ENCODE measurements around the gene TTK. TPM values are rescaled to one million over a fixed set of nuclear protein-coding genes. Genes with fewer than 3 reads are reported as not detected.
A peak's percentile ranks its signal among the peaks of the same experiment; 100 is the strongest.

The TTK gene
- total RNA-seq, 1 donor from 2014 or later, result not detected

- intact Hi-C loops (cut with DNase I), result no loop called here
- no peak for TF ChIP-seq CTCF (IDR thresholded peaks at IDR 0.05)
- Histone ChIP-seq H3K36me3 (no peaks in the 10 kb centered on the region), H3K9me3 (no peaks in the 10 kb centered on the region), H3K27ac (no peak overlapping the region), H3K4me3 (no peak overlapping the region), H3K27me3 (no peaks in the 10 kb centered on the region), H3K4me1 (no peaks in the 10 kb centered on the region)
- DNase-seq (ENCODE audit: low spot score in 2 of 2), result no peak
These were observed 11.2 kb upstream of the TTK start for GRCh38 chr6:79993012-79993910.

- Histone ChIP-seq H3K4me1 (no peaks in the 10 kb centered on the region), H3K27me3 (no peaks in the 10 kb centered on the region), H3K9me3 (no peaks in the 10 kb centered on the region), H3K4me3 (no peak overlapping the region), H3K36me3 (no peaks in the 10 kb centered on the region), H3K27ac (no peak overlapping the region)
- intact Hi-C loops (cut with DNase I), result no loop called here
- TF ChIP-seq CTCF (IDR thresholded peaks at IDR 0.05), result no peak
- no peak for DNase-seq (ENCODE audit: low spot score in 2 of 2)
These were observed 10.5 kb upstream of the TTK start for GRCh38 chr6:79993911-79994309.

- intact Hi-C loops (cut with DNase I), result no loop called here
- no peak for TF ChIP-seq CTCF (IDR thresholded peaks at IDR 0.05)
These were observed 6.7 kb upstream of the TTK start for GRCh38 chr6:79997728-79998127.

GRCh38 chr6:80001337-80001736, 3.1 kb upstream of the TTK start:
- Histone ChIP-seq H3K27me3 (no peaks in the 10 kb centered on the region), H3K36me3 (no peaks in the 10 kb centered on the region), H3K4me1 (peaks cover 0 to 9% of the 10 kb centered on the region in 2 donors), H3K27ac (no peak overlapping the region), H3K4me3 (no peak overlapping the region), H3K9me3 (no peaks in the 10 kb centered on the region)
- intact Hi-C loops (cut with DNase I), result loop anchor here (10.0 kb wide), 1 partner anchor 467 kb away; the partner anchor contains the start of gene LCA5
- TF ChIP-seq CTCF (IDR thresholded peaks at IDR 0.05), result no peak
- DNase-seq (ENCODE audit: low spot score in 2 of 2), result no peak

More at GRCh38 chr6:79997728-79998127, 6.7 kb upstream of the TTK start:
- DNase-seq (ENCODE audit: low spot score in 2 of 2), result no peak
- H3K36me3 ChIP-seq, result no peaks in the 10 kb centered on the region
- no peaks in the 10 kb centered on the region for H3K27me3 ChIP-seq
- H3K27ac ChIP-seq, result no peak overlapping the region
- H3K4me1 ChIP-seq, result no peaks in the 10 kb centered on the region
- H3K4me3 ChIP-seq, result no peak overlapping the region
- no peaks in the 10 kb centered on the region for H3K9me3 ChIP-seq

- Histone ChIP-seq H3K27me3 (no peaks in the 10 kb centered on the region), H3K9me3 (no peaks in the 10 kb centered on the region), H3K27ac (peak overlapping the region; percentile 75 to 91), H3K4me3 (peak overlapping the region; percentile 73 to 81), H3K36me3 (no peaks in the 10 kb centered on the region), H3K4me1 (peaks cover 0 to 9% of the 10 kb centered on the region in 2 donors)
- no peak for DNase-seq (ENCODE audit: low spot score in 2 of 2)
- TF ChIP-seq CTCF (IDR thresholded peaks at IDR 0.05), result no peak
- intact Hi-C loops (cut with DNase I), result loop anchor here (1.0 to 10.0 kb wide), 3 partner anchors 56 to 469 kb away; partner anchors contain the start of genes BCKDHB, ELOVL4 and LCA5
These were observed 650 bp upstream of the TTK start for GRCh38 chr6:80003826-80004172.
